WERI-Rb-1 (cell line): ENCODE data around the gene NPAS1.
A peak's percentile ranks its signal among the peaks of the same experiment; 100 is the strongest.

Experiments
- DNase-seq: peaks from one replicate; pipeline ENCODE4 v3.0.0-alpha.2; 2020
- H3K27ac ChIP-seq: fragments of 250-450 bp; sonication (Bioruptor Pico); 2 replicates; pipeline ENCODE4 v1.5.1; 2020; ENCODE audit warnings: mild to moderate bottlenecking, moderate library complexity
- H3K27me3 ChIP-seq: fragments of 250-450 bp; sonication (Bioruptor Pico); 2 replicates; pipeline ENCODE4 v1.5.1; 2021; ENCODE audit warnings: mild to moderate bottlenecking, low read depth, moderate library complexity; ENCODE audit not compliant: insufficient read depth, severe bottlenecking
- H3K36me3 ChIP-seq: fragments of 250-450 bp; sonication (Bioruptor Pico); 2 replicates; pipeline ENCODE4 v1.5.1; 2020; ENCODE audit warnings: mild to moderate bottlenecking, moderate library complexity
- H3K4me3 ChIP-seq: 2 replicates; pipeline ENCODE4 v1.5.1; 2011; ENCODE audit warnings: low read depth, mild to moderate bottlenecking, control low read depth, low read length
- H3K9me3 ChIP-seq: fragments of 250-450 bp; sonication (Bioruptor Pico); 2 replicates; pipeline ENCODE4 v1.5.1; 2021; ENCODE audit warnings: mild to moderate bottlenecking, moderate library complexity; ENCODE audit not compliant: severe bottlenecking
- CTCF ChIP-seq: IDR thresholded peaks from 2 replicates; pipeline ENCODE4 v1.5.1; 2011; ENCODE audit warnings: low read depth, mild to moderate bottlenecking, control low read depth, inconsistent platforms, low read length

The NPAS1 gene, protein sequence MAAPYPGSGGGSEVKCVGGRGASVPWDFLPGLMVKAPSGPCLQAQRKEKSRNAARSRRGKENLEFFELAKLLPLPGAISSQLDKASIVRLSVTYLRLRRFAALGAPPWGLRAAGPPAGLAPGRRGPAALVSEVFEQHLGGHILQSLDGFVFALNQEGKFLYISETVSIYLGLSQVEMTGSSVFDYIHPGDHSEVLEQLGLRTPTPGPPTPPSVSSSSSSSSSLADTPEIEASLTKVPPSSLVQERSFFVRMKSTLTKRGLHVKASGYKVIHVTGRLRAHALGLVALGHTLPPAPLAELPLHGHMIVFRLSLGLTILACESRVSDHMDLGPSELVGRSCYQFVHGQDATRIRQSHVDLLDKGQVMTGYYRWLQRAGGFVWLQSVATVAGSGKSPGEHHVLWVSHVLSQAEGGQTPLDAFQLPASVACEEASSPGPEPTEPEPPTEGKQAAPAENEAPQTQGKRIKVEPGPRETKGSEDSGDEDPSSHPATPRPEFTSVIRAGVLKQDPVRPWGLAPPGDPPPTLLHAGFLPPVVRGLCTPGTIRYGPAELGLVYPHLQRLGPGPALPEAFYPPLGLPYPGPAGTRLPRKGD

DNA sequence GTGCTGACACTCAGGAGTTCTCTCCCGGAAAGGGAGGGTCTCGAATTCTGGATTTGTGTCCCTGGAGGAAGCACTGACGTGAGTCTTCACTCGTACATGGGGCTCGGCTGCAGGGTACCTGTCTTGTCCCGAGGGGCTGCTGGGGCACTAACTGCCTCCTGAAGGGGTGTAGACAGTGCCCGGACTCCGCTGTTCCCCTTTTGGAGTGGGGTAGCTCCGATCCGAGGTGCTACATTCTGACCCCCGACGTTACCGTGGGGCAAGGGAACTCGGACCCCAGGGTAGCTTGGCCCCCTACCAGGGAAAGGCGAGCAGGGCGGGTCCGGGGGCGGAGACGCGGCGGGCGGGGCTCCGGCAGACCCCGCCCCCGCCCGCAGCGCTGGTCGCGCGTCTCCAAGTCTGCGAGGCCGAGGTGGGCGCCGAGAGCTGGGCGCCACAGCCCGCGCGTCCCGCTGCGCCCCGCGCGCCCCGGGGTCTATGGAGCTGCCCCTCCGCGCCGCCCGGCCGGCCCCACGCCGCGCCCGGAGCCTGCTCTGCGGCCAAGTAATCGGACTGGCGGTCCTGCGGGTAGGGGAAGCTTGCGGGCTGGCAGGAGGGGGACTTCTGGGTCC lies at the start of gene NPAS1:
Gene NPAS1, plus strand, starts transcription at position 407 of the 611 bp plus-strand sequence. CDS start 1,211 bp downstream, outside the sequence.
- no peak within 1 kb of the TSS for H3K27ac ChIP-seq
- peaks cover 16% of the 10 kb centered on the region for H3K27me3 ChIP-seq

GRCh38 chr19:46970815-46971214 lies 48.8 kb upstream of the NPAS1 start:
- no peak overlapping the region for H3K27ac ChIP-seq
- TF ChIP-seq CTCF = no peak
- no peaks in the 10 kb centered on the region for H3K27me3 ChIP-seq
- H3K4me3 ChIP-seq = no peak overlapping the region
- H3K9me3 ChIP-seq = no peaks in the 10 kb centered on the region
- H3K36me3 ChIP-seq = peaks cover 10% of the 10 kb centered on the region
- DNase-seq = no peak

More for the DNA sequence above, at the start of gene NPAS1:
- no peak for DNase-seq
- no peak for TF ChIP-seq CTCF
- Histone ChIP-seq H3K9me3 (no peaks in the 10 kb centered on the region), H3K4me3 (no peak within 1 kb of the TSS), H3K36me3 (no peaks in the 10 kb centered on the region)

DNA sequence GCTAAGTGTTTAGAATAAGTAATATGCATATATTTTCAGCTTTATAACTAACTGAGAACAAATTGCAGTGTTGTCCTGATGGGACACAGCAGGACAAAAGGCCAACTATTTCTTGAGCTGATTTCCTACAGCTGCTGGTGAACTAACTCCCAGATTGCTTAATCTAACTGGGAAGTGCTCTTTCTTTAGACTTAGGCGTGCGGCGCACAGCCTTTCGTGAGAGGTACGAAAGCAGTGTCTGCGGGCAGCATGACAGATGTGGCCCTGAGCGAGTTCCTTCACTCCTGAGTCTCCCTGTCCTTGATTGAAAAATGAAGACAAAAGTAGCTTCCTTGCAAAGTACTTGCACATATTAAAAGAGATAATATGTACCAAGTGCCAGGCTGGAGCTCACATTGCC lies 47.3 kb upstream of the NPAS1 start:
- TF ChIP-seq CTCF = no peak
- Histone ChIP-seq H3K36me3 (peaks cover 11% of the 10 kb centered on the region), H3K4me3 (no peak overlapping the region), H3K9me3 (no peaks in the 10 kb centered on the region), H3K27ac (no peak overlapping the region), H3K27me3 (no peaks in the 10 kb centered on the region)
- no peak for DNase-seq

GRCh38 chr19:46974181-46974580 lies 45.5 kb upstream of the NPAS1 start:
- Histone ChIP-seq H3K36me3 (peaks cover 15% of the 10 kb centered on the region), H3K4me3 (no peak overlapping the region), H3K27ac (no peak overlapping the region), H3K9me3 (no peaks in the 10 kb centered on the region), H3K27me3 (no peaks in the 10 kb centered on the region)
- no peak for TF ChIP-seq CTCF
- no peak for DNase-seq

DNA sequence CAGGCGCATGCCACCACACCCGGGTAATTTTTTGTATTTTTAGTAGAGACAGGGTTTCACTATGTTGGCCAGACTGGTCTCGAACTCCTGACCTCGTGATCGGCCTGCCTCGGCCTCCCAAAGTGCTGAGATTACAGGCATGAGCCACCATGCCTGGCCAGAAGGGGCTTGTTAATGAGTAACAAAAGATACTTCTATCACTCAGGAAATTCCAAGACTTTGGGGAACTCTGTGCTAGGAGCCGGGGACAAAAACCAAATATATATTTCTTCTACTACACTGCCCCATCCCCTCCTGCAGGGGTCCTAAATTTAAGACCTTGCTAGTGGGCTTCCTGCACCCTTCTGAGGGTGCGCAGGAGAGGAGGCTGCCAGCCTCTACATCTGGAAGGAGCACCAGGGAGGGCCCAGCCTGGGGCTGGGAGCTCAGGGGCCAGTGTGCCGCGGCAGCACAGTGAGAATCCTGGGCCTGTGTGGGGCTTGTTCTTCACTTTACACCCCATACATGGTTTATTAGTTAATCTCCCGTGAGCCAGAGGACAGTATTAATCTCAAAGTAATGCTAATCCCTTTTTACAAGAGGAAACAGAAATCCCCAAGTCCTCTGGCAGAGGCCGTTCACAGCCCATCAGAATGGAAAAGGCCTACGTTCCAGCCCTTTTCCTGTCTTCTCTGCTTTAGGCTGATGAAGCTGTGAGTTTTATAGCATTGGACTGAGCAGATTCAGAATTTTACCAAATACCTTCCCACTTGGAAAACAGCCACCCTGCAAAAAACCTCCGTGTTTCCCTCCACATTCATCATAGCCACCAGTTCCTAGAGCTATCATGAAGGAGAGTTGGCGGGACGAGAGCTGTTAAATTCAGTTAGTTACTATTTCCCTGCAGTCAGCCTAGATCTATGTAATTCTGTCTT lies 44.4 kb upstream of the NPAS1 start:
- H3K27ac ChIP-seq = no peak overlapping the region
- H3K4me3 ChIP-seq = no peak overlapping the region
- no peak for TF ChIP-seq CTCF
- H3K9me3 ChIP-seq = no peaks in the 10 kb centered on the region
- peaks cover 9% of the 10 kb centered on the region; the same call in 1 of the 2 replicates for H3K36me3 ChIP-seq
- H3K27me3 ChIP-seq = no peaks in the 10 kb centered on the region
- DNase-seq = peak; percentile 44
